GM23248 (cell line): ENCODE results near the gene KCNK15. TPM values are rescaled to one million over a fixed set of nuclear protein-coding genes. Genes with fewer than 3 reads are reported as not detected.

Experiments used
- DNase-seq: peaks from one replicate; pipeline ENCODE4 v3.0.0-alpha.2; 2015
- H2AFZ ChIP-seq: fragments of 200-600 bp; sonication (generic); 2 replicates; pipeline ENCODE4 v1.6.1; 2016; ENCODE audit warnings: antibody characterized with exemption
- H3F3A ChIP-seq: fragments of 200-600 bp; sonication (generic); 2 replicates; pipeline ENCODE4 v1.6.1; 2016; ENCODE audit warnings: mild to moderate bottlenecking, antibody characterized with exemption, mixed run types; ENCODE audit not compliant: insufficient read depth
- H3K27ac ChIP-seq: fragments of 200-600 bp; sonication (generic); 2 replicates; pipeline ENCODE4 v1.5.1; 2016; ENCODE audit warnings: mild to moderate bottlenecking
- H3K27me3 ChIP-seq: fragments of 200-600 bp; sonication (generic); replicated peaks from 2 replicates; pipeline ENCODE4 v1.6.1; 2016; ENCODE audit warnings: mild to moderate bottlenecking; ENCODE audit not compliant: insufficient read depth
- H3K36me3 ChIP-seq: fragments of 200-600 bp; sonication (generic); 2 replicates; pipeline ENCODE4 v1.6.1; 2016; ENCODE audit warnings: low read depth, mild to moderate bottlenecking
- H3K4me1 ChIP-seq: fragments of 200-600 bp; sonication (generic); 2 replicates; pipeline ENCODE4 v1.6.1; 2016; ENCODE audit warnings: mild to moderate bottlenecking; ENCODE audit not compliant: insufficient read depth
- H3K4me2 ChIP-seq: fragments of 200-600 bp; sonication (generic); one replicate; pipeline ENCODE4 v1.6.1; 2016; ENCODE audit warnings: mild to moderate bottlenecking; ENCODE audit not compliant: unreplicated experiment
- H3K4me3 ChIP-seq: fragments of 200-600 bp; sonication (generic); 2 replicates; pipeline ENCODE4 v1.5.1; 2016; ENCODE audit warnings: mild to moderate bottlenecking
- H3K79me2 ChIP-seq: fragments of 200-600 bp; sonication (generic); 2 replicates; pipeline ENCODE4 v1.6.1; 2016; ENCODE audit warnings: mild to moderate bottlenecking; ENCODE audit not compliant: insufficient read depth
- H3K9ac ChIP-seq: fragments of 200-600 bp; sonication (generic); 2 replicates; pipeline ENCODE4 v1.6.1; 2016; ENCODE audit warnings: mild to moderate bottlenecking
- H3K9me2 ChIP-seq: fragments of 200-600 bp; sonication (generic); 2 replicates; pipeline ENCODE4 v1.6.1; 2016; ENCODE audit warnings: mixed run types, mild to moderate bottlenecking, moderate library complexity; ENCODE audit not compliant: insufficient read depth
- H3K9me3 ChIP-seq: fragments of 200-600 bp; sonication (generic); one replicate; pipeline ENCODE4 v1.6.1; 2017; ENCODE audit warnings: low read depth
- H4K20me1 ChIP-seq: fragments of 200-600 bp; sonication (generic); 2 replicates; pipeline ENCODE4 v1.6.0; 2016; ENCODE audit not compliant: insufficient read depth
- EZH2 ChIP-seq: fragments of 200-600 bp; sonication (generic); IDR thresholded peaks from 2 replicates; pipeline ENCODE4 v1.6.1; 2018; ENCODE audit warnings: antibody characterized with exemption, mild to moderate bottlenecking; ENCODE audit not compliant: insufficient read depth, poor library complexity, severe bottlenecking
- EZH2phosphoT487 ChIP-seq: fragments of 200-600 bp; sonication (generic); IDR thresholded peaks from 2 replicates; pipeline ENCODE4 v1.6.1; 2018; ENCODE audit warnings: antibody characterized with exemption, moderate library complexity, mild to moderate bottlenecking, low read depth; ENCODE audit not compliant: insufficient read depth
- WGBS, 2 experiments: methylation state at CpG; one replicate each; pipeline ENCODE4 v1.1.6; 2015 to 2017; ENCODE audit warnings: low lambda C conversion rate in 2 of 2, low coverage in 1 of 2; ENCODE audit errors: missing lambda C conversion rate in 2 of 2; 5-methylcytosine and 5-hydroxymethylcytosine counted together
- in situ Hi-C: fragments of 300-500 bp; cut with MboI; formaldehyde crosslinking; loops from 2 replicates; pipeline ENCODE4 v1.15.0; 2020
- polyA plus RNA-seq: library from polyadenylated mRNA; unstranded; fragments of >200 nt; fragmentation: Nextera tagmentation; extraction: Ambion mirVana; gene quantifications from 2 replicates; pipeline ENCODE4 v1.2.1, GENCODE V29; 2016
- total RNA-seq: library from RNA; depleted of rRNA; stranded (reverse); fragments of >200 nt; shearing (Covaris generic); gene quantifications from 2 replicates; pipeline ENCODE4 v1.2.3, GENCODE V29; 2014

Gene KCNK15
- total and polyA plus RNA-seq, 2 experiments from 2014 or later: 5.7 to 9.9 TPM

DNA sequence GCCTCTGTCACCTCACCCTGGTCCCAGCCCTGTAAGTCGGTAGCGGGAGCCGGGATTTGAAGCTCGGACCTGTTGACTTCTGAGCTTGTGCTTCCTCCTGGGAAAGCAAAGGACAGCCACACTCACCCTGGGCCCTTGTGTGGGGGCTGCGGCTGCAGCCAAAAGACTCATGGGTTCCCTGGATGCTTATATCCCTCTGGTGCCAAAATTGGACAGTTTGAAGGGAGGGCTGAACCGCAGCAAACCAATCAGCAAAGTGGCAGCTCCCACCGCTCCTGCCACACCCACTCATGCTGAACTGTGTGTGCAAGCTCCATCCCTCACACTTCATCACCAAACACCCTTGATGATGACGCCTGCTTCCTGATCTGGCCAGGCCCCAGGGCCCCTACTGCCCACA lies 34.4 kb upstream of the KCNK15 start:
- Histone ChIP-seq H3K9me2 (no peaks in the 10 kb centered on the region), H3K27ac (no peak overlapping the region), H3K4me1 (peaks cover 45% of the 10 kb centered on the region), H4K20me1 (no peaks in the 10 kb centered on the region), H3K36me3 (no peaks in the 10 kb centered on the region), H3K9ac (no peak overlapping the region), H3K9me3 (no peaks in the 10 kb centered on the region), H3K4me3 (no peak overlapping the region), H3K27me3 (no peaks in the 10 kb centered on the region), H3K4me2 (no peak overlapping the region), H2AFZ (no peak overlapping the region), H3F3A (peaks cover 25% of the 10 kb centered on the region), H3K79me2 (no peaks in the 10 kb centered on the region)
- DNase-seq: peak; percentile 32
- in situ Hi-C loops: no loop called here
- no peak for TF ChIP-seq EZH2phosphoT487
- TF ChIP-seq EZH2: no peak
- WGBS, 2 experiments: 80 to 81% methylated on average over 8 of the region's 8 CpGs

- no peak for TF ChIP-seq EZH2phosphoT487
- no peak for TF ChIP-seq EZH2
- peaks cover 21% of the 10 kb centered on the region for H3F3A ChIP-seq
- H3K27ac ChIP-seq: no peak overlapping the region
- H3K36me3 ChIP-seq: no peaks in the 10 kb centered on the region
- no peaks in the 10 kb centered on the region for H3K79me2 ChIP-seq
- H3K9me2 ChIP-seq: no peaks in the 10 kb centered on the region
- H3K4me2 ChIP-seq: peak overlapping the region; percentile 74
- in situ Hi-C loops: no loop called here
- no peaks in the 10 kb centered on the region for H3K9me3 ChIP-seq
- peaks cover 36% of the 10 kb centered on the region for H3K4me1 ChIP-seq
- H3K27me3 ChIP-seq: no peaks in the 10 kb centered on the region
- peak overlapping the region; percentile 30; the same call in 1 of the 2 replicates for H3K9ac ChIP-seq
- 33 to 42% methylated on average over 11 to 13 of the region's 13 CpGs for WGBS, 2 experiments
- H2AFZ ChIP-seq: no peak overlapping the region
- DNase-seq: no peak
- 0 out of 2 replicates have a peak overlapping the region, but pooled peaks have one; percentile 30 for H3K4me3 ChIP-seq
- H4K20me1 ChIP-seq: no peaks in the 10 kb centered on the region
Observed at GRCh38 chr20:44714102-44714700, 31.5 kb upstream of the KCNK15 start.

- Histone ChIP-seq H3K4me3 (peak within 1 kb of the TSS; percentile 30), H3K4me2 (peak within 1 kb of the TSS; percentile 74), H3K27me3 (no peaks in the 10 kb centered on the region), H3K27ac (peak within 1 kb of the TSS; percentile 38), H3F3A (peaks cover 26% of the 10 kb centered on the region), H4K20me1 (no peaks in the 10 kb centered on the region), H3K9ac (peak within 1 kb of the TSS; percentile 48), H2AFZ (peak within 1 kb of the TSS; percentile 50; the same call in 1 of the 2 replicates), H3K4me1 (peaks cover 40% of the 10 kb centered on the region), H3K36me3 (no peaks in the 10 kb centered on the region), H3K9me2 (no peaks in the 10 kb centered on the region), H3K9me3 (no peaks in the 10 kb centered on the region), H3K79me2 (no peaks in the 10 kb centered on the region)
- in situ Hi-C loops: no loop called here
- peak; percentile 95 for DNase-seq
- TF ChIP-seq EZH2: no peak
- TF ChIP-seq EZH2phosphoT487: no peak
- 14 to 15% methylated on average over 27 of the region's 28 CpGs for WGBS, 2 experiments
Observed at GRCh38 chr20:44714701-44715498, 30.8 kb upstream of the KCNK15 start, which contains the start of gene CCN5. CCN5 (plus strand) TSS chr20:44715369; CDS start chr20:44715391, 22 bp downstream.

DNA sequence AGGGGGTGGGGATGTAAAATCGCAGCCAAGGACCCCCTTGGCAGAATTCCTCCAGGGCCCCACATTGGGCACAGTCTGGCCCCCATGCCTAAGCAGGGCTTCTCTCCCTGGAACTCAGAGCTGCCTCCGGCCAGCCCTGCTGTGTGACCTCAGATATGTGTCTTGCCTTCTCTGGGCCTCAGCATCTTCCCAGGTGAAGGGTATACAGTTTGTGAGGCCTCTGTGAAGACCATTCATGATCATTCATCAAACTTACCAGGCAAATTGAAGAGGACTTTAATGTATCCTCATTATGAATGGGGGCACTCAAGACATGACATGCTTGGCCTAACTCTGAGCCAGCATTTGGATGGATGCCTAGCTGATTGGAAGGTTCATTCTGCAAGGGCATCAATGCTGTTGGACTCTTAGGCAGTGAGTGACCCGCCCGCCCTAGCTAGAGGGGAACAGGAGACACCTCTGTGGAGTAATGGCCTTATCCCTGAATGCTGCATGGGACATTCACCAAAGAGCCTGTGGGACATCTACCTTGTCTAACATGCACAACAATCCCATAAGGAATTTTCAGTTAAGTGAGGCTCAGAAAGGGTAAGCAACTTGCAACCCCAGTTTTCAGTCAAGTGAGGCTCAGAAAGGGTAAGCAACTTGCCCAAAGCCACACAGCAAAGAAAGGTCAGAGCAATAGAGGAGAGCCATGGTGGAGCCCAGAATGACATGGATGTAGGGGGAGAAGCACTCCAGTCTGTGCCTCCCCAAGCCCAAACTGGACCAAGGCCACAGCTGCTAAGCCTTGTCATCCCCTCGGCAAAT lies 30.0 kb upstream of the KCNK15 start:
- Histone ChIP-seq H3K9ac (peak overlapping the region; percentile 48), H3K4me3 (peak overlapping the region; percentile 18; the same call in 1 of the 2 replicates), H4K20me1 (no peaks in the 10 kb centered on the region), H3K36me3 (no peaks in the 10 kb centered on the region), H2AFZ (peak overlapping the region; percentile 50; the same call in 1 of the 2 replicates), H3K27me3 (no peaks in the 10 kb centered on the region), H3K4me1 (peaks cover 48% of the 10 kb centered on the region), H3K27ac (peak overlapping the region; percentile 38), H3K9me2 (no peaks in the 10 kb centered on the region), H3K79me2 (no peaks in the 10 kb centered on the region), H3K9me3 (no peaks in the 10 kb centered on the region), H3K4me2 (peak overlapping the region; percentile 74), H3F3A (peaks cover 34% of the 10 kb centered on the region)
- in situ Hi-C loops: no loop called here
- no peak for DNase-seq
- TF ChIP-seq EZH2 (no peak), EZH2phosphoT487 (no peak)
- 62 to 63% methylated on average over 5 of the region's 5 CpGs for WGBS, 2 experiments
